DMS114 treated with DMSO at 0.1 percent for 48 hours (cell line): ENCODE results near the gene MRPS24.

Experiments
- DNase-seq: peaks from one replicate; lab custom pipeline; 2025; ENCODE audit not compliant: unreplicated experiment; lab: John Stamatoyannopoulos, UW

MRPS24 gene

DNA sequence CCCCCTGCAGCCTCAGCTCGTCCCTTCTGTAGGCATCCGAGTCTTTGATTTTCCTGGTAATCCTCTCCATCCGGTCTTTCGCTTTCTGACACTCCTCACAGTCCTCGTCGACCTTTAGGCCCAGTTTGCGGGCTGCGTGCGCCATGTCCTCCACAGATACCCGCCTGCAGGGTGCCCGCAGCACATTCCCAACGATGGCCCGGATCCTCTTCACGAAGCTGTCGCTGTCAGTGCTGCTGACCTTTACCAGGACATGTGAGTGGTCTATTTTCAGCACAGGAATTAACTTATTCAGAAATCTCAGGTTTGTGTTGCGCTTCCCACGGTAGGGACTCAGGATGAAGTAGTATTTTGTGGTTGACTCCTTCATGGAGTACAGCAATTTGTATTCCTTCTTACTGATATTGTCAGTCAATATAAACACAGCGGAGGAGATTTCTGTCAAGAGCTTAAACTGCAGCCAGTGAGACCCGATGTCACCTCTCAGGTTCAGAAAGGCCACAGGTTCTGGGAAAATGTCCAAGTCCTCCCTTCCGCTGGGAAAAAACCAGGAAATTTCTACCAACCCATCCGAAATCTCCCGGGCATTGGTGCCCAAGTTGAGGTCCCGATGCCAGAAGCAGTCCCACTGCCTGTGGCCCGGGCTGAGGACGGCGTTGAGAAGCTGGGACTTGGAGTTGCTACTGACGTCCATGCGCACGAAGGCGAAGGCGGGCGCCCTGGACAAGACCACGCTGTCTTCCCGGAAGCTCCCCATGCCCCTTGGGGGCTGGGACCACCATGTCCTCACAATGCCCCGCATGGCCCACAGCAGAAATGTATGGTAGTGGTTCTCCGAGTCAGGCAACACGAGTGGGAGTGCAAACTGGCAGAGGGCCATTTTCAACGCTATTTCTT is 8.9 kb upstream of the MRPS24 start:
- no peak for DNase-seq

GRCh38 chr7:43876976-43877745 is 7.8 kb upstream of the MRPS24 start:
- DNase-seq = no peak

DNA sequence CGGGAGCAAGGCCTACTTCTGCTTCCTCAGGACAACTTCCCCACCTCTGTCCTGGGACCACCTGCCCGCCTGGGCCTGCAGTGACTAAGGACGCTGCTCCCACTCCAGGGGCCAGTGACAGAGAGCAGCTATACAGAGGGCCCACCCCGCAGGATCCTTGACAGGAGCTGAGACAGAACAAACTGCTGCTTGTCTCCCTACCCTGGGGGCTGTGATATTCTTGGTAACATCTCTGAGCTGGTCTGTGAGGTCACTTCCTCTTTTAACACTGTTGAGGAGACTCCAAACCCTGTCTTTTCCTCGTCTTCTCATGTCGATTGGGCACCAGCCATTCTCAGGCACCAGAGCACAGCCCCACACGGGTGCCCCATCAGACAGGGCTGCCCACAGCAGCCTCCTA is 6.9 kb upstream of the MRPS24 start:
- no peak for DNase-seq

GRCh38 chr7:43873300-43873699 is 4.0 kb upstream of the MRPS24 start:
- DNase-seq = no peak

GRCh38 chr7:43872406-43873110 is 3.2 kb upstream of the MRPS24 start:
- DNase-seq = no peak

DNA sequence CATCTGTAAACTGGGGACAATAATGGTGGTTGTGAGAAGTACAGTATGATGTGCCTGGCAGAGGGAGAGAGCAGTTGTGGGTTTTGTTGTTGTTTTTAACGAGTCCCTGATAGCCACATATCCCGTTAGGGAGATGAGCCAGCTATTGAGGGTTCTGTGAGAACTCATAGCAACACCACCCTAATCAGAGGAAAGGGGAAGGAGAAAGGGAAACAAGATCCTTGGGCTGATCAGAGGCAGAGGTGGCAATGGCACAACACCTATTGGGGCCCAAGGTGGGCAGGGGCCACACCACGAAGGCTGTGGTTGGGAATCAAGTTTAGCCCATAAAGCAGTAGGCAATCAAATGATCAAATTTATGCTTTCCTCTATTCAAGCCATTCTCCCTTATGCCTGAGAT is 1.7 kb upstream of the MRPS24 start:
- no peak for DNase-seq

DNA sequence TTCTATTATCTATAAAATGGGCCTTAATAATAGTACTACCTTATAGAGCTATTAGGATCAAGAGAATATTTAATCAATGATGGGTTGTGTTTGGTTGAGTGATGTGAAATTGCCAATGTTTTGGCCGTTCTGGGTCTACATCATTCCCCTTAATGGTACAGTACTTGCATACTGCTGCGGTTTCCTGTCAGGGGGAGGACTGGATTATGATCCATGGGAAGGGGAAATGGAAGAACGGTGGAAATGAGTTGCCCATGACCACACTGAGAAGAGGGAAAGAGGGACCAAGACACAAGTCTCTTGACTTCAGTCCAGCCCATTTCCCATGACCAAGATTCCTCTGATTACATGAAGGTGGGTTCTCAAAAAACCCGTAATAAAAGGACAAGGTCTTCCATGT is 999 bp upstream of the MRPS24 start:
- no peak for DNase-seq

- DNase-seq = no peak
Measured at GRCh38 chr7:43869867-43870240, 537 bp upstream of the MRPS24 start.

DNA sequence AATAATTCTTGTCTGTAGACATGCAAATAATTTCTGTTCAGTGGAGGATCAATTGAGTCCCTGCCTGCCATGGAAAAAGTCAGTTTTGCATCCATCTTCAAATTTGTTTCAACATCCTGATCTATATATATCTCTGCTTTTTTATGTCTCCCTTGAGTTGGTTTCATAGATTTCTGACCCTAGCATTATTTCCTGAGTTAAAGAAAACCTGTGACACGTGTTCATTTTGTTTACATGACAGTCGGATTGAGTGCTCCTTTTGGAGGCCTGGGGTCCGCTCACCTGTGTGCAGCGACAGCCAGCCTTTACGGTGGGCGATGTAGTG is 674 bp downstream of the MRPS24 start:
- DNase-seq = no peak

GRCh38 chr7:43868181-43868580 is 1.1 kb downstream of the MRPS24 start:
- DNase-seq = no peak

- no peak for DNase-seq
Measured at GRCh38 chr7:43865277-43865676, 4.0 kb downstream of the MRPS24 start.

DNA sequence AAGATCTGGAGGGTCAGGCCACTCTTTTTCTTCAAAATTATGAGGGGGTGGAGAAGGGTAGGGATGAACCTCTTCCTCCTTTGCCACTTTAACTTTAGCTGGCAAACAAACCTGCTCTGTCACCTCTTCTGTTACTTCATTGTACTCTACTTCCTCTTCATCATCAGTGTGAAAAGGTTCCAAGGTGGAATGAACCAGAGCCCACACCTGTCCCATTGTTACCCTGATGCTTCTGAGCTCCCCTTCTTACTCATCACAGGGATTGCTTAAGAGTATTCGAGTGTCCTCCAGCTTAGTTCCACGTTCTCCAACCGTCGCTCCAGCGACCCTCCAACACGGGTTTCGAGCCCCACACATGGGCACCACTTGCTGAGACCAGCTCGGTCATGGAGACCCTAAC is 5.2 kb downstream of the MRPS24 start:
- DNase-seq = no peak

DNA sequence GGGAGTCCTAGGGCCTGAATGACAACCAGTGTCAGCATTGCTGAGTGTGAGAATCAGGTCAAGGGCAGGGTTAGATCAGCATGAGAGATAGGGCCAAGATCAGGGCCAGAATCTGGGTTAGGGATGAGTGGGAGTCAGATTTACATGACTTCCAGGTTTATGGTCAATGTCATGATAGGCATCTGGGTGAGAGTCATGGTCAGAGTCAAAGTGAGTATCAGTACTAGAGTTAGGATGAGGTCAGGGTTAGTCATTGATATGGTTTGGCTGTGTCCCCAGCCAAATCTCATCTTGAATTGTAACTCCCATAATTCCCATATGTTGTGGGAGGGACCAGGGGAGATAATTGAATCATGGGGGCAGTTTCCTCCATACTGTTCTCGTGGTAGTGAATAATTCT is 12.3 kb downstream of the MRPS24 start:
- no peak for DNase-seq

DNA sequence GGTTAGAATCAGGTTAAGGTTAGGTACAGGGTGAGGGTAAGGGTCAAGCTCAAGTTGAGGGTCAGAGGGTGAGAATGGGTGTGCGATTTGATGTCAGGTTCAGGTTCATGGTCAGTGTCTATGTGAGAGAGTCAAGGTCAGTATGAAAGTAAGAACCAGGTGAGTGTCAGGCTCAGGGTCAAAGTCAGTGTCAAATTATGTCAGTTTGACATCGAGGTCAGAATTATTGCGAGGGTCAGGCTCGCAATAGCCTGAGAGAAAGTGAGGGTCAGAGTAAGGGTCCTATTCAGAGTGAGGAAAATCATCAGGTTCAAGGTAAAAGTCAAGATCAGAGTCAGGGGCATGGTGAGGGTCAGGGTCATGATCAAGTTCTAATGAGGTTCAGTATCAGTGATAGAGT is 13.0 kb downstream of the MRPS24 start:
- no peak for DNase-seq

- DNase-seq = no peak
Measured at GRCh38 chr7:43855176-43855575, 14.1 kb downstream of the MRPS24 start.

DNA sequence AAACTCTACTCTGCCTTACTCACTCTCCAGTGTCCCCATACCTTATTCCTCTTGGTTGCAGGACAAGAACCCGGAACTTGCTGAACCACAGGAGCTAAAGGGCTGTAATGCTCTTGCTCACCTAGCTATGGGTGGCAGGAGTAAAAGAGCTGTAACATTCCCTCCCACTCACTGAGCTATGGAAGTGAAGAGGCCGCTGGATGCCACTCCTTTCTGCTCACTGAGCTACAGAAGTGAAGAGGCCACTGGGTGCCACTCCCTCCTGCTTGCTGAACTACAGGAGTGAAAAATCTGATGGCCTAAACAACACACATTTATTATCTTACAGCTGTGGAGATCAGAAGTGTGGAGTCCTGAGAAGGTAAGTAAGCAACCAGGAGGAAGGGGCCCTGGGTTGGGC is 17.5 kb downstream of the MRPS24 start:
- DNase-seq = no peak

- DNase-seq = no peak
Measured at GRCh38 chr7:43850348-43851116, 18.8 kb downstream of the MRPS24 start.

DNA sequence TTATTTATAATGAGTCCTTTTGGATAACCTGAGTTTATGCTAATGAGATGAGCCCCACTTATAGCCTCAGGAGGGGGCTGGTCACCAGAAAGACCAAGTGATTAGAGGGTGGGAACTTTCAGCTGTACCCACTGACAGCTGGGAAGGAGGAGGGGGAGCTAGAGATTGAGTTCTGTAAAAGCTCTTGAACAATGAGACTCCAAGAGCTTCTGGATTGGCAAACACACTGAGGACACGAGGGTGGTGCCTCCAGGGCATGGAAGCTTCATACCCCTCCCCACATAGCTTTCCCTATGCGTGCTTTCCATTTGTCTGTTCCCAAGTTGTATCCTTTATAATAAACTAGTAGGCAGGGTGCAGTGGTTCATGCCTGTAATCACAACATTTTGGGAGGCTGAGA is 20.3 kb downstream of the MRPS24 start:
- no peak for DNase-seq

DNA sequence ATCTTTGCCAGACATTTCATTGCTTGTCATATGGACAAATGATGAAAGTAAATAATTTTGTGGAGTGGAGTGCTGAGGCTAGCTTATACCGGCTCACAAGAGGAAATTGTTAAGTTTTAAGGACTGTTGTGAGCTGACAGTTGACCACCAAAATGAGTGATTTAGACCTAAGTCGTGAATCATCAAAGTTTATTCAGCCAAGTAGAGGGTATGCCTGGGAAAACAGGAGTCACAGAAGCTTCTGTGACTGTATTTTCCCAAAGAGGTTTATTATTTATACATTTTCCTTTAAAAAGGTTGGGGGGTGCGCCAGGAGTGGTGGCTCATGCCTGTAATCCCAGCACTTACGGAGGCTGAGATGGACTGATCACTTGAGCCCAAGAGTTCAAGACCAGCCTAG is 21.8 kb downstream of the MRPS24 start:
- no peak for DNase-seq

- DNase-seq = no peak
Measured at GRCh38 chr7:43844662-43845061, 24.7 kb downstream of the MRPS24 start.

GRCh38 chr7:43844257-43844656 is 25.1 kb downstream of the MRPS24 start:
- DNase-seq = no peak
